ENCODE measurements around the gene ZDHHC7.

ZDHHC7 gene

GRCh38 chr16:85010446-85010930 lies 847 bp downstream of the ZDHHC7 start:
- peaks cover 54% of the 10 kb centered on the region for H3K79me2 ChIP-seq (ENCODE audit: low read length)
- no peak overlapping the region for H2AFZ ChIP-seq (ENCODE audit: low read depth, low read length)

GRCh38 chr16:85008271-85008670 lies 3.1 kb downstream of the ZDHHC7 start:
- Histone ChIP-seq H3K9ac (ENCODE audit: low read length) (no peak overlapping the region), H3K4me3 (ENCODE audit: low read length) (no peak overlapping the region), H3K9me3 (ENCODE audit: insufficient read depth, low read length) (no peaks in the 10 kb centered on the region), H3K27ac (ENCODE audit: low read length) (no peak overlapping the region), H3K27me3 (ENCODE audit: low read depth, low read length) (no peaks in the 10 kb centered on the region), H4K20me1 (ENCODE audit: insufficient read depth, low read length) (peaks cover 26% of the 10 kb centered on the region), H3K4me1 (ENCODE audit: low read length) (peaks cover 7% of the 10 kb centered on the region), H3K79me2 (ENCODE audit: low read length) (peaks cover 75% of the 10 kb centered on the region), H3K36me3 (replicated peaks; ENCODE audit: low read depth, low read length) (peaks cover 4% of the 10 kb centered on the region), H3K4me2 (ENCODE audit: low read length) (no peak overlapping the region), H2AFZ (ENCODE audit: low read depth, low read length) (no peak overlapping the region)
- TF ChIP-seq CTCF (IDR thresholded peaks at IDR 0.05; ENCODE audit: low read depth, low read length) (no peak), EZH2phosphoT487 (IDR thresholded peaks at IDR 0.05; ENCODE audit: low read depth) (no peak)

More at GRCh38 chr16:85010446-85010930, 847 bp downstream of the ZDHHC7 start:
- no peak for TF ChIP-seq EZH2phosphoT487 (IDR thresholded peaks at IDR 0.05; ENCODE audit: low read depth)
- peaks cover 7% of the 10 kb centered on the region for H3K4me1 ChIP-seq (ENCODE audit: low read length)
- peak overlapping the region; percentile 92 for H3K9ac ChIP-seq (ENCODE audit: low read length)
- peaks cover under 1% of the 10 kb centered on the region for H3K36me3 ChIP-seq (replicated peaks; ENCODE audit: low read depth, low read length)
- H3K27ac ChIP-seq (ENCODE audit: low read length): peak overlapping the region; percentile 68; the same call in 1 of the 2 replicates
- no peaks in the 10 kb centered on the region for H3K9me3 ChIP-seq (ENCODE audit: insufficient read depth, low read length)
- H3K4me3 ChIP-seq (ENCODE audit: low read length): peak overlapping the region; percentile 83
- peaks cover 4% of the 10 kb centered on the region; the same call in 1 of the 2 replicates for H4K20me1 ChIP-seq (ENCODE audit: insufficient read depth, low read length)
- H3K27me3 ChIP-seq (ENCODE audit: low read depth, low read length): no peaks in the 10 kb centered on the region
- peak overlapping the region; percentile 83 for H3K4me2 ChIP-seq (ENCODE audit: low read length)

GRCh38 chr16:85007496-85008214 lies 3.7 kb downstream of the ZDHHC7 start:
- Histone ChIP-seq H3K4me3 (ENCODE audit: low read length) (no peak overlapping the region), H3K9me3 (ENCODE audit: insufficient read depth, low read length) (no peaks in the 10 kb centered on the region), H2AFZ (ENCODE audit: low read depth, low read length) (no peak overlapping the region), H3K27ac (ENCODE audit: low read length) (no peak overlapping the region), H3K4me2 (ENCODE audit: low read length) (no peak overlapping the region), H3K4me1 (ENCODE audit: low read length) (peaks cover 7% of the 10 kb centered on the region), H3K9ac (ENCODE audit: low read length) (no peak overlapping the region), H4K20me1 (ENCODE audit: insufficient read depth, low read length) (peaks cover 32% of the 10 kb centered on the region), H3K79me2 (ENCODE audit: low read length) (peaks cover 82% of the 10 kb centered on the region), H3K36me3 (replicated peaks; ENCODE audit: low read depth, low read length) (peaks cover 4% of the 10 kb centered on the region), H3K27me3 (ENCODE audit: low read depth, low read length) (no peaks in the 10 kb centered on the region)
- TF ChIP-seq CTCF (IDR thresholded peaks at IDR 0.05; ENCODE audit: low read depth, low read length) (no peak), EZH2phosphoT487 (IDR thresholded peaks at IDR 0.05; ENCODE audit: low read depth) (no peak)

- H4K20me1 ChIP-seq (ENCODE audit: insufficient read depth, low read length): peaks cover 41% of the 10 kb centered on the region
- peaks cover 7% of the 10 kb centered on the region for H3K4me1 ChIP-seq (ENCODE audit: low read length)
- H3K4me3 ChIP-seq (ENCODE audit: low read length): no peak overlapping the region
- no peak overlapping the region for H3K4me2 ChIP-seq (ENCODE audit: low read length)
- no peak overlapping the region for H3K9ac ChIP-seq (ENCODE audit: low read length)
- peaks cover 92% of the 10 kb centered on the region for H3K79me2 ChIP-seq (ENCODE audit: low read length)
- no peak overlapping the region for H2AFZ ChIP-seq (ENCODE audit: low read depth, low read length)
- no peak overlapping the region for H3K27ac ChIP-seq (ENCODE audit: low read length)
- no peaks in the 10 kb centered on the region for H3K9me3 ChIP-seq (ENCODE audit: insufficient read depth, low read length)
- H3K27me3 ChIP-seq (ENCODE audit: low read depth, low read length): no peaks in the 10 kb centered on the region
- no peak for TF ChIP-seq EZH2phosphoT487 (IDR thresholded peaks at IDR 0.05; ENCODE audit: low read depth)
- no peak for TF ChIP-seq CTCF (IDR thresholded peaks at IDR 0.05; ENCODE audit: low read depth, low read length)
- H3K36me3 ChIP-seq (replicated peaks; ENCODE audit: low read depth, low read length): peaks cover 6% of the 10 kb centered on the region
Measured at GRCh38 chr16:85006639-85007038, 4.7 kb downstream of the ZDHHC7 start.
